Measurements from ENCODE around the gene FABP1. TPM values are rescaled to one million over a fixed set of nuclear protein-coding genes. Genes with fewer than 3 reads are reported as not detected.

Gene FABP1
- total and polyA plus RNA-seq, 9 of the 15 experiments (the other 6 are each of a cell fraction or from before 2014, with no cell fraction given) = 0.64 TPM; not detected in 8

- Histone ChIP-seq H3K9me3 (replicated peaks; ENCODE audit: control insufficient read depth, insufficient read depth, low read depth, low read length) (no peaks in the 10 kb centered on the region), H3K79me2 (ENCODE audit: control insufficient read depth, insufficient read depth, low read length) (no peaks in the 10 kb centered on the region), H3K4me3 (no peak overlapping the region), H4K20me1 (replicated peaks; ENCODE audit: control insufficient read depth, insufficient read depth, low read length) (no peaks in the 10 kb centered on the region), H3K4me1 (replicated peaks in 1 of 2; ENCODE audit: control insufficient read depth in 2 of 2, insufficient read depth in 2 of 2, low read length in 2 of 2) (peaks cover 3 to 9% of the 10 kb centered on the region in 2 experiments; a peak in 2 of 5 replicates), H2AFZ (ENCODE audit: low read depth, low read length) (no peak overlapping the region), H3K4me2 (ENCODE audit: insufficient read depth, low read length) (no peak overlapping the region), H3K9ac (ENCODE audit: insufficient read depth in 1 of 2, low read depth in 2 of 2, low read length in 2 of 2) (no peak overlapping the region), H3K9me1 (ENCODE audit: control insufficient read depth, insufficient read depth, low read length) (no peaks in the 10 kb centered on the region), H3K27ac (ENCODE audit: extremely low read depth, low read depth, low read length) (no peak overlapping the region), H3K36me3 (ENCODE audit: control insufficient read depth, insufficient read depth, low read length) (no peaks in the 10 kb centered on the region), H3K27me3 (ENCODE audit: control insufficient read depth in 2 of 2, insufficient read depth in 2 of 2, low read length in 2 of 2) (peaks cover 10 to 27% of the 10 kb centered on the region in 2 experiments; a peak in 4 of 5 replicates)
- ChIA-PET POLR2A (interaction anchor here (0.9 kb wide), 1 partner anchor 9 kb away, joined by 3 read pairs; no protein-coding TSS in a partner anchor), CTCF (ENCODE audit: low intra/inter-chr PET ratio) (no interaction called here)
- ATAC-seq (no peak), FAIRE-seq (no peak), DNase-seq (ENCODE audit: extremely low read depth in 1 of 4, low spot score in 3 of 4) (no peak)
- in situ Hi-C loops (cut with MboI) = no loop called here
- TF ChIP-seq POLR3A (IDR thresholded peaks at IDR 0.05; ENCODE audit: borderline replicate concordance, extremely low read depth, insufficient read depth, insufficient read length) = no peak
- TF ChIP-seq RBM25 (IDR thresholded peaks at IDR 0.05; ENCODE audit: low read depth, low read length, severe bottlenecking) = peak; percentile 76
- TF ChIP-seq ZFP36 (IDR thresholded peaks at IDR 0.05; ENCODE audit: low read depth, low read length, partially characterized antibody) = peak; percentile 51
- intact Hi-C loops (cut with micrococcal nuclease) = no loop called here
- no TSS peak for BruUV-seq (replicated peaks)
- WGBS (ENCODE audit: insufficient coverage, low coverage, missing lambda C conversion rate) = 32% methylated on average over 2 of the region's 2 CpGs
Observed at GRCh38 chr2:88087073-88087472, 40.8 kb downstream of the FABP1 start.

DNA sequence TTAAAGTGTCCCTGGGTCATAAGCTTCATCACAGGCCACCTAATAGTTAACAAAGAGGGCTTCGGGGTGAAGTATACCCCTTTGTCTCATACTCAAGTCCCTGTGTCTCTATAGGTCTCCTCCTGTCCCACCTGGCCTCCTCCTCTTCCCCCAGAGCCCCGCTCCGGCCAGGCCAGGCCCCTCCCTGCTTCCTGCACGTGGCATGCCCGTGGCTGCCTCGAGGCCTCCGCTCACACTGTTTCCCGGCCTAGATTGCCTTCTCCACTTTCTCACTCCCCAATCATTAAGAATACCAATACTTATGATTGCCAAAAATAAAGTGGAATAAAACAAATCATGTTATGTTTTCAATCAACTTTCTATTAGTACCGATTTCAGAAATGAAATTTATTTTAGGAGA is 41.5 kb downstream of the FABP1 start:
- 14% methylated on average over 9 of the region's 9 CpGs for WGBS (ENCODE audit: insufficient coverage, low coverage, missing lambda C conversion rate)
- no peak for DNase-seq (ENCODE audit: extremely low read depth in 1 of 4, low spot score in 3 of 4)
- intact Hi-C loops (cut with micrococcal nuclease) (no loop called here), in situ Hi-C loops (cut with MboI) (no loop called here)
- Histone ChIP-seq H3K4me2 (ENCODE audit: insufficient read depth, low read length) (no peak overlapping the region), H3K79me2 (ENCODE audit: control insufficient read depth, insufficient read depth, low read length) (no peaks in the 10 kb centered on the region), H3K36me3 (ENCODE audit: control insufficient read depth, insufficient read depth, low read length) (no peaks in the 10 kb centered on the region), H2AFZ (ENCODE audit: low read depth, low read length) (no peak overlapping the region), H3K4me1 (replicated peaks in 1 of 2; ENCODE audit: control insufficient read depth in 2 of 2, insufficient read depth in 2 of 2, low read length in 2 of 2) (peaks cover 3 to 8% of the 10 kb centered on the region in 2 experiments; a peak in 2 of 5 replicates), H3K27me3 (ENCODE audit: control insufficient read depth in 2 of 2, insufficient read depth in 2 of 2, low read length in 2 of 2) (peaks cover 10 to 28% of the 10 kb centered on the region in 2 experiments; a peak in 4 of 5 replicates), H3K4me3 (no peak overlapping the region), H3K9me1 (ENCODE audit: control insufficient read depth, insufficient read depth, low read length) (no peaks in the 10 kb centered on the region), H3K27ac (ENCODE audit: extremely low read depth, low read depth, low read length) (no peak overlapping the region), H4K20me1 (replicated peaks; ENCODE audit: control insufficient read depth, insufficient read depth, low read length) (no peaks in the 10 kb centered on the region), H3K9ac (ENCODE audit: insufficient read depth in 1 of 2, low read depth in 2 of 2, low read length in 2 of 2) (no peak overlapping the region), H3K9me3 (replicated peaks; ENCODE audit: control insufficient read depth, insufficient read depth, low read depth, low read length) (no peaks in the 10 kb centered on the region)
- ChIA-PET POLR2A (interaction anchor here (0.9 kb wide), 1 partner anchor 10 kb away, joined by 3 read pairs; no protein-coding TSS in a partner anchor), CTCF (ENCODE audit: low intra/inter-chr PET ratio) (no interaction called here)
- peak; percentile 60 for TF ChIP-seq L3MBTL2 (IDR thresholded peaks at IDR 0.05)
- no peak for TF ChIP-seq RHOXF2B (CRISPR knock-in tag; conservative IDR thresholded peaks at IDR 0.05)
- TF ChIP-seq CREBBP (IDR thresholded peaks at IDR 0.05; ENCODE audit: low read depth, low read length) = no peak
- no peak for TF ChIP-seq TCF3 (CRISPR knock-in tag; IDR thresholded peaks at IDR 0.05)
- ATAC-seq = no peak
- no TSS peak for BruUV-seq (replicated peaks)
- FAIRE-seq = no peak

All from K562 (cell line).